ENCODE data around the gene CPA5. TPM values are rescaled to one million over a fixed set of nuclear protein-coding genes. Genes with fewer than 3 reads are reported as not detected.

CPA5 gene
- total RNA-seq, 2 experiments from 2014 or later: not detected

DNA sequence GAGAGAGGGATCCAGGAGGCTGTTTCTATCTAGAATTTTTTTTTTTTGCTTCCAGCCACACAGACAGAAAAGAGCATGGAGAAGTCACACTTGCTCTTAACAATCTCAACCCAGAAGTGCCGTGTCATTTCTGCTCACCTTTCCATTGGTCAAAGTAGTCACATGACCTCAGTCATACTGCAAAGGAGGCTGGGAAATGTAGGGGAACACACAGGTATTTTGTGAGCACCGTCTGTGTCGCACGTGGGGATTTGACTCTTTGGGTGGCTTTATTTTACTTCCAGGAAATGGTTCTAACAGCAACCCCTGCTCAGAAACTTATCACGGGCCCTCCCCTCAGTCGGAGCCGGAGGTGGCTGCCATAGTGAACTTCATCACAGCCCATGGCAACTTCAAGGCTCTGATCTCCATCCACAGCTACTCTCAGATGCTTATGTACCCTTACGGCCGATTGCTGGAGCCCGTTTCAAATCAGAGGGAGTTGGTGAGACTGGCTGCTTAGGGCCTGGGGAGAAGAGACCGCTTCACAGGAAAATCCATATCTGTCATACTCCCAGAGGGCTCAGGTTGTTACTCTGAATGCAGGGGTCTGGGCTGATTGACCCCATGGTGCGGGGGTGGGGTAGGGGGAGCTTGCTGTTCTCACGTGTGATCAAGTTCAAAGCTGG, 22.6 kb downstream of the CPA5 start:
- POLR2A ChIA-PET: no interaction called here
- no peaks in the 10 kb centered on the region for H3K79me2 ChIP-seq (ENCODE audit: insufficient read depth, low read depth, low read length)
- H3K4me3 ChIP-seq (ENCODE audit: low read depth, low read length, poor library complexity, severe bottlenecking): no peak overlapping the region
- no peaks in the 10 kb centered on the region for H3K9me3 ChIP-seq (ENCODE audit: low read length)
- BruUV-seq (replicated peaks): no TSS peak
- no peak overlapping the region; the same call in 1 of the 2 replicates for H3K4me2 ChIP-seq (ENCODE audit: low read length)
- no peaks in the 10 kb centered on the region for H3K4me1 ChIP-seq (ENCODE audit: insufficient read depth, low read length, poor library complexity, severe bottlenecking)
- H3K9me2 ChIP-seq (ENCODE audit: insufficient read depth, low read length): no peaks in the 10 kb centered on the region
- TF ChIP-seq, protein P1, sequence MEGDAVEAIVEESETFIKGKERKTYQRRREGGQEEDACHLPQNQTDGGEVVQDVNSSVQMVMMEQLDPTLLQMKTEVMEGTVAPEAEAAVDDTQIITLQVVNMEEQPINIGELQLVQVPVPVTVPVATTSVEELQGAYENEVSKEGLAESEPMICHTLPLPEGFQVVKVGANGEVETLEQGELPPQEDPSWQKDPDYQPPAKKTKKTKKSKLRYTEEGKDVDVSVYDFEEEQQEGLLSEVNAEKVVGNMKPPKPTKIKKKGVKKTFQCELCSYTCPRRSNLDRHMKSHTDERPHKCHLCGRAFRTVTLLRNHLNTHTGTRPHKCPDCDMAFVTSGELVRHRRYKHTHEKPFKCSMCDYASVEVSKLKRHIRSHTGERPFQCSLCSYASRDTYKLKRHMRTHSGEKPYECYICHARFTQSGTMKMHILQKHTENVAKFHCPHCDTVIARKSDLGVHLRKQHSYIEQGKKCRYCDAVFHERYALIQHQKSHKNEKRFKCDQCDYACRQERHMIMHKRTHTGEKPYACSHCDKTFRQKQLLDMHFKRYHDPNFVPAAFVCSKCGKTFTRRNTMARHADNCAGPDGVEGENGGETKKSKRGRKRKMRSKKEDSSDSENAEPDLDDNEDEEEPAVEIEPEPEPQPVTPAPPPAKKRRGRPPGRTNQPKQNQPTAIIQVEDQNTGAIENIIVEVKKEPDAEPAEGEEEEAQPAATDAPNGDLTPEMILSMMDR (conservative IDR thresholded peaks at IDR 0.05; ENCODE audit: low read length): no peak
- no peak for TF ChIP-seq EZH2phosphoT487 (IDR thresholded peaks at IDR 0.05; ENCODE audit: borderline replicate concordance, low read depth, low read length)
- H4K20me1 ChIP-seq (ENCODE audit: insufficient read depth, low read length): no peaks in the 10 kb centered on the region
- intact Hi-C loops (cut with micrococcal nuclease; ENCODE audit: unreplicated experiment): no loop called here
- CTCF ChIA-PET (ENCODE audit: unreplicated experiment): no interaction called here
- no peaks in the 10 kb centered on the region for H3K36me3 ChIP-seq (ENCODE audit: insufficient read depth, low read length)
- peak overlapping the region; percentile 29; the same call in 1 of the 2 replicates for H2AFZ ChIP-seq (ENCODE audit: low read length)
- DNase-seq (ENCODE audit: low spot score): no peak
- H3K27ac ChIP-seq (ENCODE audit: low read depth, low read length, poor library complexity, severe bottlenecking): no peak overlapping the region

DNA sequence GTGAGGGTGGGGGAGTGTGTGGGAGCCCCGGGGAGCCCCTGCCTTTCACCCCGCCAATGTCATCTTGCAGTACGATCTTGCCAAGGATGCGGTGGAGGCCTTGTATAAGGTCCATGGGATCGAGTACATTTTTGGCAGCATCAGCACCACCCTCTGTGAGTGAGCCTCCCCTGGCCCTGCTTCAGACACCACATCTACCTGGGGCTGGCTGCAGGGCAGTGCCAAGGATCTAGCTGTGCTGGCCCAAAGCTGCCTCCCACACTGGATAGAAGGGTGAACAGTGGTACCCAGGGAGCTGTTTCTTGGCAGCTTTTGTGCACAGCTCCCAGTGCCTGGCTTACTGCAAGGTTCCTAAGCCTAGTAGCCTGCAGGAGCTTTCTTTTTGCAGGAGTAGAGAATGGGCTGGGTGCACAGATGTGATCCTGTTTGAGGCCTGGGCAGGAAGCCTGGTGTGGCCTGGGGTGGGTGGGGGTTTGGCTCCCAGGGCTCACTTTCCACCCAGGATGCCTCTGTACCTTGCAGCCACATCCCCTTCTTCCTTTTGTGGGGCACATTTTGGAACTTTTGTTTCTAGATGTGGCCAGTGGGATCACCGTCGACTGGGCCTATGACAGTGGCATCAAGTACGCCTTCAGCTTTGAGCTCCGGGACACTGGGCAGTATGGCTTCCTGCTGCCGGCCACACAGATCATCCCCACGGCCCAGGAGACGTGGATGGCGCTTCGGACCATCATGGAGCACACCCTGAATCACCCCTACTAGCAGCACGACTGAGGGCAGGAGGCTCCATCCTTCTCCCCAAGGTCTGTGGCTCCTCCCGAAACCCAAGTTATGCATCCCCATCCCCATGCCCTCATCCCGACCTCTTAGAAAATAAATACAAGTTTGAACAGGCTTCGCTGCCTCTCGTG, 23.5 kb downstream of the CPA5 start:
- intact Hi-C loops (cut with micrococcal nuclease; ENCODE audit: unreplicated experiment): no loop called here
- Histone ChIP-seq H3K79me2 (ENCODE audit: insufficient read depth, low read depth, low read length) (no peaks in the 10 kb centered on the region), H3K4me2 (ENCODE audit: low read length) (peak overlapping the region; percentile 45; the same call in 1 of the 2 replicates), H3K9me2 (ENCODE audit: insufficient read depth, low read length) (no peaks in the 10 kb centered on the region), H3K4me3 (ENCODE audit: low read depth, low read length, poor library complexity, severe bottlenecking) (no peak overlapping the region), H2AFZ (ENCODE audit: low read length) (0 out of 2 replicates have a peak overlapping the region, but pooled peaks have one; percentile 29), H4K20me1 (ENCODE audit: insufficient read depth, low read length) (no peaks in the 10 kb centered on the region), H3K36me3 (ENCODE audit: insufficient read depth, low read length) (no peaks in the 10 kb centered on the region), H3K9me3 (ENCODE audit: low read length) (no peaks in the 10 kb centered on the region), H3K27ac (ENCODE audit: low read depth, low read length, poor library complexity, severe bottlenecking) (no peak overlapping the region), H3K4me1 (ENCODE audit: insufficient read depth, low read length, poor library complexity, severe bottlenecking) (no peaks in the 10 kb centered on the region)
- CTCF ChIA-PET (ENCODE audit: unreplicated experiment): no interaction called here
- TF ChIP-seq, protein P1 (conservative IDR thresholded peaks at IDR 0.05; ENCODE audit: low read length): no peak
- TF ChIP-seq EZH2phosphoT487 (IDR thresholded peaks at IDR 0.05; ENCODE audit: borderline replicate concordance, low read depth, low read length): no peak
- no TSS peak for BruUV-seq (replicated peaks)
- DNase-seq (ENCODE audit: low spot score): no peak
- POLR2A ChIA-PET: no interaction called here

Measured in OCI-LY7 (cell line).